Lower leg skin (tissue), 3 donors: ENCODE measurements around the gene CARD14.

ENCODE experiments used
- POLR2A ChIP-seq, 2 donors: fragments of 450-650 bp; IDR thresholded peaks; one replicate each; pipeline ENCODE4 v1.6.1; 2016 to 2017; ENCODE audit warnings: antibody characterized with exemption in 2 of 2, mild to moderate bottlenecking in 1 of 2, moderate library complexity in 1 of 2
- TF ChIP-seq, protein P1 (sequence below), 3 donors: fragments of 450-650 bp; IDR thresholded peaks; one replicate each; pipeline ENCODE4 v1.5.1; 2016; ENCODE audit warnings: antibody characterized with exemption in 3 of 3, mild to moderate bottlenecking in 3 of 3, moderate library complexity in 2 of 3

DNA sequence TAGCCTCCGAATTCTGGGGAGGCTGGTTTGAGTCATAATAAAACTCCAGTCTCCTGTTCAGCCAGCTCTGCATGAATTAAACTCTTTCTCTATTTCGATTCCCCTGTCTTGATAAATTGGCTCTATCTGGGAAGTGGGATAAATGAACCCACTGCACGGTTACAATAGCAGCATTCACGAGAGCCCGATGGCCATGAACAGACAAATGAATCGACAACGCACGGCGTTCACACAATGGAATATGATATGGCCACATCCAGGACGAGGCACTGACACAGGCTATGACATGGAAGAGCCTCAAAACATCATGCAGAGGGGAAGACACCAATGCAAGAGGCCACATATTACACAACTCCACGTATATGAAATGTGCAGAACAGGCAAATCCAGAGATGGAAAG, 5.6 kb upstream of the CARD14 start:
- TF ChIP-seq, protein P1, sequence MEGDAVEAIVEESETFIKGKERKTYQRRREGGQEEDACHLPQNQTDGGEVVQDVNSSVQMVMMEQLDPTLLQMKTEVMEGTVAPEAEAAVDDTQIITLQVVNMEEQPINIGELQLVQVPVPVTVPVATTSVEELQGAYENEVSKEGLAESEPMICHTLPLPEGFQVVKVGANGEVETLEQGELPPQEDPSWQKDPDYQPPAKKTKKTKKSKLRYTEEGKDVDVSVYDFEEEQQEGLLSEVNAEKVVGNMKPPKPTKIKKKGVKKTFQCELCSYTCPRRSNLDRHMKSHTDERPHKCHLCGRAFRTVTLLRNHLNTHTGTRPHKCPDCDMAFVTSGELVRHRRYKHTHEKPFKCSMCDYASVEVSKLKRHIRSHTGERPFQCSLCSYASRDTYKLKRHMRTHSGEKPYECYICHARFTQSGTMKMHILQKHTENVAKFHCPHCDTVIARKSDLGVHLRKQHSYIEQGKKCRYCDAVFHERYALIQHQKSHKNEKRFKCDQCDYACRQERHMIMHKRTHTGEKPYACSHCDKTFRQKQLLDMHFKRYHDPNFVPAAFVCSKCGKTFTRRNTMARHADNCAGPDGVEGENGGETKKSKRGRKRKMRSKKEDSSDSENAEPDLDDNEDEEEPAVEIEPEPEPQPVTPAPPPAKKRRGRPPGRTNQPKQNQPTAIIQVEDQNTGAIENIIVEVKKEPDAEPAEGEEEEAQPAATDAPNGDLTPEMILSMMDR (IDR thresholded peaks at IDR 0.05), result no peak
- no peak for TF ChIP-seq POLR2A (IDR thresholded peaks at IDR 0.05)
